ENCODE measurements around the gene PLEKHA4.

Gene PLEKHA4

DNA sequence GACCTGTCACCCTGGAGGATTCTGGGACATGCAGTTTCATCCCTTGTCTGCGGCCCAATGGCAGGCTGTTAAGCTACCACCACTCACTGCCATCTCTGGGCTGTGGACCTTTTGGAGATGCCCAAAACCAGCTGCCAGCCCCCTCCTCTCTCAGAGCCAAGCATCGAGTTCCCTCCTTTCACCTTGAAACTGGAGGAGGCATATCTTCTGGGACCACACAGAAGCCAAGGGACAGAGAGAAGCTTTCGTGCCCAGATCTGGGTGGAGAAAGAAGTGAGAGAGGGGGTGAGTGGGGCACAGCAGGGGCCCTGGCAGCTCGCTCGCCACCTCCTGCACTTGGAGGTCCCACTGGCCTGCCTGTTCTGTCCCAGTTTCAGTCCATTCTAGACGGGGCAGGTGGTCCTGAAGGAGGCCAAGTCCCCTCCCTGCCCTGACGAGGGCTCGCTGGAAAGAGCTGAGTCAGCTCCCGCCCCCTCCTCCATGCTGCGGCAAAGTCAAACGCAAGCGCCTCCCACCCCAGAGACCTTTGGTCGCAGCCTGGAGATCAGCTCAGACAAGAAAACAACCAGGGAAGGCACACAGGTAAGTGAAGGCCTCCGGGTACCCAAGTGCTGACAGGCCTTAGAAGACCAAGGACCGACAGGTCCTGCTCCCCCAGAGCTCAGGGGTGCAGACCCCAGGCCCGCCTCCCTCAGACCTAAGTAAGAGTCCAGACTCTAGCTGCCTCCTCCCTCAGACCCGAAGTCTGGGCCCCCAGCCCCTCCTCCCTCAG is 61.4 kb downstream of the PLEKHA4 start:
- no peaks in the 10 kb centered on the region for H3K36me3 Mint-ChIP-seq (ENCODE audit: low read depth)
- no peaks in the 10 kb centered on the region for H3K9me3 Mint-ChIP-seq
- peak overlapping the region; percentile 86 to 94 (median 91) for H3K27ac Mint-ChIP-seq
- H3K4me1 Mint-ChIP-seq: peaks cover 29% of the 10 kb centered on the region
- TF ChIP-seq, protein P1, sequence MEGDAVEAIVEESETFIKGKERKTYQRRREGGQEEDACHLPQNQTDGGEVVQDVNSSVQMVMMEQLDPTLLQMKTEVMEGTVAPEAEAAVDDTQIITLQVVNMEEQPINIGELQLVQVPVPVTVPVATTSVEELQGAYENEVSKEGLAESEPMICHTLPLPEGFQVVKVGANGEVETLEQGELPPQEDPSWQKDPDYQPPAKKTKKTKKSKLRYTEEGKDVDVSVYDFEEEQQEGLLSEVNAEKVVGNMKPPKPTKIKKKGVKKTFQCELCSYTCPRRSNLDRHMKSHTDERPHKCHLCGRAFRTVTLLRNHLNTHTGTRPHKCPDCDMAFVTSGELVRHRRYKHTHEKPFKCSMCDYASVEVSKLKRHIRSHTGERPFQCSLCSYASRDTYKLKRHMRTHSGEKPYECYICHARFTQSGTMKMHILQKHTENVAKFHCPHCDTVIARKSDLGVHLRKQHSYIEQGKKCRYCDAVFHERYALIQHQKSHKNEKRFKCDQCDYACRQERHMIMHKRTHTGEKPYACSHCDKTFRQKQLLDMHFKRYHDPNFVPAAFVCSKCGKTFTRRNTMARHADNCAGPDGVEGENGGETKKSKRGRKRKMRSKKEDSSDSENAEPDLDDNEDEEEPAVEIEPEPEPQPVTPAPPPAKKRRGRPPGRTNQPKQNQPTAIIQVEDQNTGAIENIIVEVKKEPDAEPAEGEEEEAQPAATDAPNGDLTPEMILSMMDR (IDR thresholded peaks at IDR 0.05; ENCODE audit: unreplicated experiment in 3 of 3): no peak
- no peaks in the 10 kb centered on the region for H3K27me3 Mint-ChIP-seq (ENCODE audit: low read depth)
- peak overlapping the region; percentile 68 to 81 (median 78) for H3K4me3 Mint-ChIP-seq

DNA sequence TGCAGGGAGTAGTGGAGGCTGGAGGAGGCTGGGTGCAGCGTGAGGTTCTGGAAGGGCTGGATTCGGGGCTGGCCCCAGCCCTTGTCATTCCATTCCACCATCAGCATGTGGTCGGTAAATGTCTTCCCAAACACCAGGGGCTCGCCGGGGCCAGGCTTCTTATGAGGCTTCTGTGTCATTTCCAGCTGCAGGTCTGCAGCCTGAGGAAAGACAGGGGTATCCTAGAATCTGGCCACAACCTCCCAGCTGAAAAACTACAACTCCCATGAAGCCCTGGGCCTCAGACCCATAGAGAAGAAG is 61.9 kb downstream of the PLEKHA4 start:
- Mint-ChIP-seq H3K9me3 (no peaks in the 10 kb centered on the region), H3K27me3 (ENCODE audit: low read depth) (no peaks in the 10 kb centered on the region), H3K4me1 (peaks cover 29% of the 10 kb centered on the region), H3K4me3 (peak overlapping the region; percentile 68 to 81 (median 78)), H3K36me3 (ENCODE audit: low read depth) (no peaks in the 10 kb centered on the region), H3K27ac (peak overlapping the region; percentile 86 to 94 (median 91))
- TF ChIP-seq, protein P1 (IDR thresholded peaks at IDR 0.05; ENCODE audit: unreplicated experiment in 3 of 3): no peak

DNA sequence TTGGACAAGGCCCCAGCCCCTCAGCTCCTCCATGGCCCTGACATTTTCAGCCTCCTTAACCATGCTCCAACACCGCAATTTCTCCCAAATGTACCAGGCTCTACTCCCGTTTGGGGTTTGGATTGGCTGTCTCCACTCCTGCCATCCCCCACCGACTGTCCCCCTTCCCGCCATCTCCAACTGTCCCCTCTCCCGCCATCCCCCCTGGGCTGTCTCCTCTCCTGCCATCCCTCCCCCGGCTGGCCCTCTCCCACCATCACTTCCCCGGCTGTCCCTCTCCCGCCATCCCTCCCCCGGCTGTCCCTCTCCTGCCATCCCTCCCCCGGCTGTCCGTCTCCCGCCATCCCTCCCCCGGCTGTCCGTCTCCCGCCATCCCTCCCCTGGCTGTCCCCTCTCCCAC is 63.0 kb downstream of the PLEKHA4 start:
- TF ChIP-seq, protein P1 (IDR thresholded peaks at IDR 0.05; ENCODE audit: unreplicated experiment in 3 of 3): no peak
- Mint-ChIP-seq H3K9me3 (no peaks in the 10 kb centered on the region), H3K27ac (peak overlapping the region in 1 of 3 experiments; percentile 55), H3K36me3 (ENCODE audit: low read depth) (no peaks in the 10 kb centered on the region), H3K27me3 (ENCODE audit: low read depth) (no peaks in the 10 kb centered on the region), H3K4me1 (peaks cover 29% of the 10 kb centered on the region), H3K4me3 (no peak overlapping the region)

DNA sequence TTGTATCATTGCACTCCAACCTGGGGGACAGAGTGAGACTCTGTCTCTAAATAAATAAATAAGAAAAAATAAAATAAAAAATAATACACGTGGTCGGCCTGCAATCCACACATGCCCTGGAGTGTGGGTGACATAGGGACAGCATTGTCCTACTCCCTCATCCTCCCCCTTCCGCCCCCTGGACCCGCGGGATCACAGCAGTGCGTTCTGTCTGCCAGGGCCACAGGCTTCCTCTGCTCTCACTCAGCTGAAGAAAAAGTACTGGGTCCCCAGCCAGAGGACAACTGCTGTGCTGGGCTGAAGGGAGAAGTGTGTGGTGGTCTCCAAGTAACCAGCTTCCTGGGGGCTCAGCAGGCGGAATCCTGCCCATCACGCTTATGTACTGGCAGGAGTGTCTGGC is 63.9 kb downstream of the PLEKHA4 start:
- H3K36me3 Mint-ChIP-seq (ENCODE audit: low read depth): no peaks in the 10 kb centered on the region
- H3K4me3 Mint-ChIP-seq: no peak overlapping the region
- TF ChIP-seq, protein P1 (IDR thresholded peaks at IDR 0.05; ENCODE audit: unreplicated experiment in 3 of 3): no peak
- no peaks in the 10 kb centered on the region for H3K27me3 Mint-ChIP-seq (ENCODE audit: low read depth)
- H3K4me1 Mint-ChIP-seq: peaks cover 27% of the 10 kb centered on the region
- no peaks in the 10 kb centered on the region for H3K9me3 Mint-ChIP-seq
- H3K27ac Mint-ChIP-seq: peak overlapping the region in 2 of 3 experiments; percentile 55 to 59

DNA sequence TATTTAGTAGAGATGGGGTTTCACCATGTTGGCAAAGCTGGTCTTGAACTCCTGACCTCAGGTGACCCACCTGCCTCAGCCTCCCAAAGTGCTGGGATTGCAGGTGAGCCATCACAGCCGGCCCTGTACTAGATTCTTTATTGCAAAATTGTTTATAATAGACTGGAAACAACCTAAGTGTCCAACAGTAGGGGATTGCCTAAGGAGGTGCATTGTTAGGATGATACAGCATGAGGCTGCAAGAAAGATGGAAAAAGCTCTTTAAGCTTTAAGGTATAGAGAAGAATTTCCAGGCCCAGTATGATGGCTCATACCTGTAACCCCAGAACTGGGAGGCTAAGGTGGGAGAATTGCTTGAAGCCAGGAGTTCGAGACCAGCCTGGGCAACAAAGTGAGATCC is 65.8 kb downstream of the PLEKHA4 start:
- no peak overlapping the region for H3K27ac Mint-ChIP-seq
- H3K9me3 Mint-ChIP-seq: no peaks in the 10 kb centered on the region
- no peaks in the 10 kb centered on the region for H3K27me3 Mint-ChIP-seq (ENCODE audit: low read depth)

More for the DNA sequence above, 65.8 kb downstream of the PLEKHA4 start:
- H3K4me1 Mint-ChIP-seq: peaks cover 19% of the 10 kb centered on the region
- TF ChIP-seq, protein P1 (IDR thresholded peaks at IDR 0.05; ENCODE audit: unreplicated experiment in 3 of 3): no peak
- H3K4me3 Mint-ChIP-seq: no peak overlapping the region
- no peaks in the 10 kb centered on the region for H3K36me3 Mint-ChIP-seq (ENCODE audit: low read depth)
